ENCODE measurements around the gene ELP6.
"Not testable (repeated sequence)": the region's sequence is repeated elsewhere in the genome, so short reads cannot be mapped to it uniquely, and the experiment has no call there.

ELP6 gene

DNA sequence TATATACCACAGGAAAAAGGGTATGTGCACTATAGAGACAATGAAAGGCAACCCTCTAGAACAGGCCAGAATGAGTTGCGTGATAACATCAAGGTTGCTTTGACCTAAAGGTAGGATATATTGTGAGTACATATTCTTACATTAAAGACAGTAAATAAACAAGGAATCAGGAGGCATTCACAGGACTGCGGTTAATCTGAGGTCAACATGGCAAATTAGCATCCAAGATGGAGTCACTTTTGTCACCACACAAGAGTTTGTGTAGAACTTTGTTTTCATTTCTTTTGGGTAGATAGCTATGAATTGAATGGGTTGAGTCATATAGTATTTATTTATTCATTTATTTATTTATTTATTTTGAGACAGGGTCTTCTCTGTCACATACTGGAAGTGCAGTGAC is 26.2 kb downstream of the ELP6 start:
- TF ChIP-seq, protein P1, sequence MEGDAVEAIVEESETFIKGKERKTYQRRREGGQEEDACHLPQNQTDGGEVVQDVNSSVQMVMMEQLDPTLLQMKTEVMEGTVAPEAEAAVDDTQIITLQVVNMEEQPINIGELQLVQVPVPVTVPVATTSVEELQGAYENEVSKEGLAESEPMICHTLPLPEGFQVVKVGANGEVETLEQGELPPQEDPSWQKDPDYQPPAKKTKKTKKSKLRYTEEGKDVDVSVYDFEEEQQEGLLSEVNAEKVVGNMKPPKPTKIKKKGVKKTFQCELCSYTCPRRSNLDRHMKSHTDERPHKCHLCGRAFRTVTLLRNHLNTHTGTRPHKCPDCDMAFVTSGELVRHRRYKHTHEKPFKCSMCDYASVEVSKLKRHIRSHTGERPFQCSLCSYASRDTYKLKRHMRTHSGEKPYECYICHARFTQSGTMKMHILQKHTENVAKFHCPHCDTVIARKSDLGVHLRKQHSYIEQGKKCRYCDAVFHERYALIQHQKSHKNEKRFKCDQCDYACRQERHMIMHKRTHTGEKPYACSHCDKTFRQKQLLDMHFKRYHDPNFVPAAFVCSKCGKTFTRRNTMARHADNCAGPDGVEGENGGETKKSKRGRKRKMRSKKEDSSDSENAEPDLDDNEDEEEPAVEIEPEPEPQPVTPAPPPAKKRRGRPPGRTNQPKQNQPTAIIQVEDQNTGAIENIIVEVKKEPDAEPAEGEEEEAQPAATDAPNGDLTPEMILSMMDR (IDR thresholded peaks at IDR 0.05; ENCODE audit: low read depth, low read length, poor library complexity, severe bottlenecking): no peak
- no peak for TF ChIP-seq EZH2phosphoT487 (IDR thresholded peaks at IDR 0.05; ENCODE audit: borderline replicate concordance, low read length)
- H3K36me3 ChIP-seq (ENCODE audit: control insufficient read depth, low read length): peaks cover 5% of the 10 kb centered on the region; the same call in 1 of the 2 replicates

DNA sequence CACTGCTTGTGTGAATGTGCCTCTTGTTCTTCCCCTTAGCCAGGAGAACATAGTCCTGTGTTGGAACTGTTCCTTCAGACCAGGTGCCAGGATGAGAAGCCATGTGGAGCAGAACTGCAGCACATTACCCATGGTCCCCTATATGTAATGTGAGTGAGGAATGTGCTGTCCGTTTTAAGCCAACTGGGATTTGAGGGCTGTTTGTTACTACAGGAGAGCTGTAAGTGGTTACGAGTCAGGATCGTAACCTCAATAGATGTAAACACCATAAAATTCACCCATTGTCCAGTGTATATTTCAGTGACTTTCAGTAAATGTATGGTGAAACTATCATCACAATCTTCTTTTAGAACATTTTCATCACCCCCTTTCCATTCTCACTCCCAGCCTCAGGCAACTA is 27.7 kb downstream of the ELP6 start:
- H3K9me3 ChIP-seq (ENCODE audit: control insufficient read depth, insufficient read depth, low read length): no peaks in the 10 kb centered on the region
- H3K36me3 ChIP-seq (ENCODE audit: control insufficient read depth, low read length): no peaks in the 10 kb centered on the region; the same call in 1 of the 2 replicates
- TF ChIP-seq, protein P1 (IDR thresholded peaks at IDR 0.05; ENCODE audit: low read depth, low read length, poor library complexity, severe bottlenecking): no peak
- no peak for TF ChIP-seq EZH2phosphoT487 (IDR thresholded peaks at IDR 0.05; ENCODE audit: borderline replicate concordance, low read length)
- no peak overlapping the region for H3K4me2 ChIP-seq (ENCODE audit: low read length)
- no peaks in the 10 kb centered on the region for H3K27me3 ChIP-seq (ENCODE audit: control insufficient read depth, low read length)
- H3K27ac ChIP-seq (ENCODE audit: low read depth, low read length): no peak overlapping the region
- H3K79me2 ChIP-seq (ENCODE audit: control insufficient read depth, low read length): no peaks in the 10 kb centered on the region
- H4K20me1 ChIP-seq (ENCODE audit: control insufficient read depth, insufficient read depth, low read depth, low read length): no peaks in the 10 kb centered on the region
- H3F3A ChIP-seq (ENCODE audit: control insufficient read depth, insufficient read depth): peaks cover 14% of the 10 kb centered on the region
- no peak overlapping the region for H3K4me3 ChIP-seq (ENCODE audit: low read length)
- peaks cover 12% of the 10 kb centered on the region for H3K4me1 ChIP-seq (ENCODE audit: control insufficient read depth, low read length)
- no peaks in the 10 kb centered on the region for H3K9me2 ChIP-seq (replicated peaks; ENCODE audit: control insufficient read depth, low read length)

More for the DNA sequence above, 26.2 kb downstream of the ELP6 start:
- Histone ChIP-seq H3K4me3 (ENCODE audit: low read length) (no peak overlapping the region), H3K27ac (ENCODE audit: low read depth, low read length) (no peak overlapping the region), H3K4me2 (ENCODE audit: low read length) (no peak overlapping the region), H3F3A (ENCODE audit: control insufficient read depth, insufficient read depth) (peaks cover 9% of the 10 kb centered on the region), H3K9me3 (ENCODE audit: control insufficient read depth, insufficient read depth, low read length) (no peaks in the 10 kb centered on the region), H3K79me2 (ENCODE audit: control insufficient read depth, low read length) (no peaks in the 10 kb centered on the region), H3K9me2 (replicated peaks; ENCODE audit: control insufficient read depth, low read length) (no peaks in the 10 kb centered on the region), H3K27me3 (ENCODE audit: control insufficient read depth, low read length) (no peaks in the 10 kb centered on the region), H4K20me1 (ENCODE audit: control insufficient read depth, insufficient read depth, low read depth, low read length) (no peaks in the 10 kb centered on the region), H3K4me1 (ENCODE audit: control insufficient read depth, low read length) (peaks cover 25% of the 10 kb centered on the region)

DNA sequence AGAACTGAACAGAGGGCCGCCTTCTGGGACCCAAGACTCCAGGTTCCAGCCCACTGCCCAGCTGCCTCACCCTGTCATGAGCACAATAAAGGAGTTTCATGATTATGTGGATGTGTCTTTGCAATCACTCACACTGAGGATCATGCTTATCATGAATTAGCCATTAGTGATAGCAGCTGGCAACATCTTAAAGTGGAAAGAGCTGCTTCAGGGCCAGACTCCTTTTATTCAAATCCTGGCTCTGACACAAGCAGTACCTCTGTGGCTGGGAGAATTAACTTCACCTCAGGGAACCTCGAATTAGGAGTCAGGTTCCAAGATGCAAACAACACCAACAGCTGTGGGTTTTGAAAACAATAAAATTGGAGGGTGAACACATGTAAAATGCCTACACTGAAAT is 31.1 kb downstream of the ELP6 start:
- peaks cover 5% of the 10 kb centered on the region for H3K4me1 ChIP-seq (ENCODE audit: control insufficient read depth, low read length)
- H3K9me3 ChIP-seq (ENCODE audit: control insufficient read depth, insufficient read depth, low read length): no peaks in the 10 kb centered on the region
- TF ChIP-seq EZH2phosphoT487 (IDR thresholded peaks at IDR 0.05; ENCODE audit: borderline replicate concordance, low read length): no peak
- TF ChIP-seq, protein P1 (IDR thresholded peaks at IDR 0.05; ENCODE audit: low read depth, low read length, poor library complexity, severe bottlenecking): no peak
- no peaks in the 10 kb centered on the region for H3K36me3 ChIP-seq (ENCODE audit: control insufficient read depth, low read length)
- no peaks in the 10 kb centered on the region for H3K79me2 ChIP-seq (ENCODE audit: control insufficient read depth, low read length)
- H4K20me1 ChIP-seq (ENCODE audit: control insufficient read depth, insufficient read depth, low read depth, low read length): no peaks in the 10 kb centered on the region
- H3K4me2 ChIP-seq (ENCODE audit: low read length): no peak overlapping the region
- H3K9me2 ChIP-seq (replicated peaks; ENCODE audit: control insufficient read depth, low read length): no peaks in the 10 kb centered on the region
- H3F3A ChIP-seq (ENCODE audit: control insufficient read depth, insufficient read depth): peaks cover 14% of the 10 kb centered on the region
- no peaks in the 10 kb centered on the region for H3K27me3 ChIP-seq (ENCODE audit: control insufficient read depth, low read length)
- no peak overlapping the region for H3K27ac ChIP-seq (ENCODE audit: low read depth, low read length)
- H3K4me3 ChIP-seq (ENCODE audit: low read length): no peak overlapping the region

DNA sequence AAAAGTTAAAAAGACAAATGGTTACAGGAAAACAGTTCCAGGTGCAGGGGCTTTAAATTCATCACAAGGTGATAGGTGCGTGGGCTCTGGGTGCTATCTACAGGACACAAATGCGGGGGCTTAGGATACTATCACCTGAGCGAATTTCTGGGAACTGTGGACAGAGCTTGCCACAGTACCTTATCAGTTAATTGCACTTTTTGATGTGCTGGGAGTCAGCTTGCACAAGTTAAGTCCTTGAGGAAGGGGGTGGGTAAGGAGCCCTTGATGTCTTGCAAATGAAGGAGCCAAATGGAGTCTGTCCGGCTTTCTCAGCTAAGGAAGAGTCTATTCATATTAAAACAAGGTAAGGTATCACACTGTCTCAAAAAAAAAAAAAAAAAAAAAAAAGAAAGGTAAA is 31.7 kb downstream of the ELP6 start:
- not testable (repeated sequence) for H3K4me1 ChIP-seq (ENCODE audit: control insufficient read depth, low read length); H3K4me3 ChIP-seq (ENCODE audit: low read length); H4K20me1 ChIP-seq (ENCODE audit: control insufficient read depth, insufficient read depth, low read depth, low read length); H3K27ac ChIP-seq (ENCODE audit: low read depth, low read length); H3K36me3 ChIP-seq (ENCODE audit: control insufficient read depth, low read length); H3K27me3 ChIP-seq (ENCODE audit: control insufficient read depth, low read length); H3K79me2 ChIP-seq (ENCODE audit: control insufficient read depth, low read length); H3K4me2 ChIP-seq (ENCODE audit: low read length); H3K9me2 ChIP-seq (replicated peaks; ENCODE audit: control insufficient read depth, low read length); H3K9me3 ChIP-seq (ENCODE audit: control insufficient read depth, insufficient read depth, low read length)
- peaks cover 12% of the 10 kb centered on the region for H3F3A ChIP-seq (ENCODE audit: control insufficient read depth, insufficient read depth)

DNA sequence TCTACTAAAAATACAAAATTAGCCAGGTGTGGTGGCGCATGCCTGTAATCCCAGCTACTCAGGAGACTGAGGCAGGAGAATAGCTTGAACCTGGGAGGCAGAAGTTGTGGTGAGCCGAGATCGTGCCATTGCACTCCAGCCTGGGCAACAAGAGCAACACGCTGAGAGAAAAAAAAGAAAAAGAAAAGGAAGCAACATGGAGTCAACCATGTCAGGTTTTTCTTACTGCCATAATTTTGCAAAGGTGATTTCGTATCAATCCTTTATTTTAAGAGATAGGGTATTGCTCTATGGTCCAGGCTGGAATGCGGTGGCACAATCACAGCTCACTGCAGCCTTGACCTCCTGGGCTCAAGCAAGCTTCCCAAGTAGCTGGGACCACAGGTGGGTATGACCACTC is 33.2 kb downstream of the ELP6 start:
- H3K36me3 ChIP-seq (ENCODE audit: control insufficient read depth, low read length); H3K27me3 ChIP-seq (ENCODE audit: control insufficient read depth, low read length); H3K4me3 ChIP-seq (ENCODE audit: low read length); H3K9me2 ChIP-seq (replicated peaks; ENCODE audit: control insufficient read depth, low read length); H3K4me2 ChIP-seq (ENCODE audit: low read length); H3K27ac ChIP-seq (ENCODE audit: low read depth, low read length); H3K79me2 ChIP-seq (ENCODE audit: control insufficient read depth, low read length); H4K20me1 ChIP-seq (ENCODE audit: control insufficient read depth, insufficient read depth, low read depth, low read length); H3K9me3 ChIP-seq (ENCODE audit: control insufficient read depth, insufficient read depth, low read length); H3F3A ChIP-seq (ENCODE audit: control insufficient read depth, insufficient read depth): not testable (repeated sequence)
- H3K4me1 ChIP-seq (ENCODE audit: control insufficient read depth, low read length): peaks cover 18% of the 10 kb centered on the region
